ENCODE data around the gene APOB. TPM values are rescaled to one million over a fixed set of nuclear protein-coding genes. Genes with fewer than 3 reads are reported as not detected.

Gene APOB
- total RNA-seq, 2 experiments from 2014 or later, result not detected

- no peak for ATAC-seq
- no peak for DNase-seq
- intact Hi-C loops (cut with micrococcal nuclease), result no loop called here
- no peaks in the 10 kb centered on the region for H3K9me3 Mint-ChIP-seq
- H3K27ac Mint-ChIP-seq, result no peak overlapping the region
- no peaks in the 10 kb centered on the region for H3K36me3 Mint-ChIP-seq (ENCODE audit: low read depth)
- H3K27me3 Mint-ChIP-seq, result no peaks in the 10 kb centered on the region
- ChIA-PET POLR2A (no interaction called here), CTCF (interaction anchor here (1.3 kb wide), 1 partner anchor 332 kb away, joined by 3 read pairs; no protein-coding TSS in a partner anchor)
- TF ChIP-seq CTCF (IDR thresholded peaks at IDR 0.05), result no peak
- no peak overlapping the region for H3K4me3 Mint-ChIP-seq
- no peaks in the 10 kb centered on the region for H3K4me1 Mint-ChIP-seq (ENCODE audit: low read depth)
Observed at GRCh38 chr2:20992201-20992711, 51.6 kb downstream of the APOB start.

GRCh38 chr2:20990442-20991430, 53.1 kb downstream of the APOB start:
- no peaks in the 10 kb centered on the region for H3K36me3 Mint-ChIP-seq (ENCODE audit: low read depth)
- ATAC-seq, result no peak
- POLR2A ChIA-PET, result interaction anchor here (0.8 kb wide), 1 partner anchor 17 kb away, joined by 3 read pairs; no protein-coding TSS in a partner anchor
- no peaks in the 10 kb centered on the region for H3K9me3 Mint-ChIP-seq
- intact Hi-C loops (cut with micrococcal nuclease), result no loop called here
- no peaks in the 10 kb centered on the region for H3K27me3 Mint-ChIP-seq
- no peak overlapping the region for H3K27ac Mint-ChIP-seq
- CTCF ChIA-PET, result no interaction called here
- no peak for DNase-seq
- no peaks in the 10 kb centered on the region for H3K4me1 Mint-ChIP-seq (ENCODE audit: low read depth)
- no peak overlapping the region for H3K4me3 Mint-ChIP-seq
- TF ChIP-seq CTCF (IDR thresholded peaks at IDR 0.05), result no peak

- DNase-seq, result no peak
- Mint-ChIP-seq H3K36me3 (ENCODE audit: low read depth) (no peaks in the 10 kb centered on the region), H3K27me3 (no peaks in the 10 kb centered on the region), H3K4me1 (ENCODE audit: low read depth) (no peaks in the 10 kb centered on the region), H3K4me3 (no peak overlapping the region), H3K9me3 (no peaks in the 10 kb centered on the region), H3K27ac (no peak overlapping the region)
- POLR2A ChIA-PET, result interaction anchor here (0.6 to 0.8 kb wide), 2 partner anchors 16 to 723 kb away, joined by 3 read pairs; no protein-coding TSS in a partner anchor
- TF ChIP-seq CTCF (IDR thresholded peaks at IDR 0.05), result no peak
- ATAC-seq, result no peak
- CTCF ChIA-PET, result no interaction called here
- intact Hi-C loops (cut with micrococcal nuclease), result no loop called here
Observed at GRCh38 chr2:20989404-20989803, 54.5 kb downstream of the APOB start.

GRCh38 chr2:20988905-20989304, 55.0 kb downstream of the APOB start:
- Mint-ChIP-seq H3K27ac (no peak overlapping the region), H3K4me1 (ENCODE audit: low read depth) (no peaks in the 10 kb centered on the region), H3K27me3 (no peaks in the 10 kb centered on the region), H3K36me3 (ENCODE audit: low read depth) (no peaks in the 10 kb centered on the region), H3K9me3 (no peaks in the 10 kb centered on the region), H3K4me3 (no peak overlapping the region)
- ChIA-PET POLR2A (interaction anchor here (0.6 kb wide), 1 partner anchor 723 kb away, joined by 3 read pairs; no protein-coding TSS in a partner anchor), CTCF (no interaction called here)
- ATAC-seq (no peak), DNase-seq (no peak)
- no peak for TF ChIP-seq CTCF (IDR thresholded peaks at IDR 0.05)
- intact Hi-C loops (cut with micrococcal nuclease), result no loop called here
